ENCODE results near the gene ZC4H2. TPM values are rescaled to one million over a fixed set of nuclear protein-coding genes. Genes with fewer than 3 reads are reported as not detected.
A peak's percentile ranks its signal among the peaks of the same experiment; 100 is the strongest.

The ZC4H2 gene
- total and polyA plus RNA-seq, 2 of the 13 experiments (the other 11 are each of a cell fraction or from before 2014, with no cell fraction given), result 6.1 to 12.8 TPM

GRCh38 chrX:64975989-64976672, at the start of gene ZC4H2 (continued):
- TF ChIP-seq TRIM22 (IDR thresholded peaks at IDR 0.05), result no peak
- no peak for TF ChIP-seq KAT2B (IDR thresholded peaks at IDR 0.05; ENCODE audit: borderline replicate concordance, low read depth, low read length)
- no peak for TF ChIP-seq RBAK (CRISPR knock-in tag; IDR thresholded peaks at IDR 0.05)
- TF ChIP-seq, protein P1, sequence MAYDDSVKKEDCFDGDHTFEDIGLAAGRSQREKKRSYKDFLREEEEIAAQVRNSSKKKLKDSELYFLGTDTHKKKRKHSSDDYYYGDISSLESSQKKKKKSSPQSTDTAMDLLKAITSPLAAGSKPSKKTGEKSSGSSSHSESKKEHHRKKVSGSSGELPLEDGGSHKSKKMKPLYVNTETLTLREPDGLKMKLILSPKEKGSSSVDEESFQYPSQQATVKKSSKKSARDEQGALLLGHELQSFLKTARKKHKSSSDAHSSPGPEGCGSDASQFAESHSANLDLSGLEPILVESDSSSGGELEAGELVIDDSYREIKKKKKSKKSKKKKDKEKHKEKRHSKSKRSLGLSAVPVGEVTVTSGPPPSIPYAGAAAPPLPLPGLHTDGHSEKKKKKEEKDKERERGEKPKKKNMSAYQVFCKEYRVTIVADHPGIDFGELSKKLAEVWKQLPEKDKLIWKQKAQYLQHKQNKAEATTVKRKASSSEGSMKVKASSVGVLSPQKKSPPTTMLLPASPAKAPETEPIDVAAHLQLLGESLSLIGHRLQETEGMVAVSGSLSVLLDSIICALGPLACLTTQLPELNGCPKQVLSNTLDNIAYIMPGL (CRISPR knock-in tag; IDR thresholded peaks at IDR 0.05; ENCODE audit: borderline replicate concordance in 1 of 2, low read depth in 1 of 2), result no peak
- TF ChIP-seq, protein P2, sequence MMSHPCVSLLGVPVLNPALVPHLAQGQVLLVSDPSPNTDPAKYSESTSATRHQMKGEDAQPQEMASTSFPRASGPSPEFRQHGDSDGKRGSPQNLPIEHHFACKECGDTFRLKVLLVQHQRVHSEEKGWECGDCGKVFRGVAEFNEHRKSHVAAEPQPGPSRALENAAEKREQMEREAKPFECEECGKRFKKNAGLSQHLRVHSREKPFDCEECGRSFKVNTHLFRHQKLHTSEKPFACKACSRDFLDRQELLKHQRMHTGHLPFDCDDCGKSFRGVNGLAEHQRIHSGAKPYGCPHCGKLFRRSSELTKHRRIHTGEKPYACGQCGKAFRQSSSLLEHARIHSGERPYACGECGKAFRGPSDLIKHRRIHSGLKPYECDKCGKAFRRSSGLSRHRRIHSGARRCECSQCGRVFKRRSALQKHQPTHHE (CRISPR knock-in tag; IDR thresholded peaks at IDR 0.05; ENCODE audit: borderline replicate concordance), result no peak
- TF ChIP-seq GRHL1 (CRISPR knock-in tag; conservative IDR thresholded peaks at IDR 0.05), result no peak
- no peak for TF ChIP-seq ZNF768 (CRISPR knock-in tag; IDR thresholded peaks at IDR 0.05)
- TF ChIP-seq RBM22 (optimal IDR thresholded peaks at IDR 0.05; ENCODE audit: low read length), result no peak
- TF ChIP-seq HCFC1 (IDR thresholded peaks at IDR 0.05; ENCODE audit: low read depth, low read length), result peak; percentile 78
- TF ChIP-seq ZFY (CRISPR knock-in tag; IDR thresholded peaks at IDR 0.05), result 0 out of 2 replicates have a peak, but pooled peaks have one; percentile 33
- no peak for TF ChIP-seq ZNF512 (CRISPR knock-in tag; IDR thresholded peaks at IDR 0.05)
- TF ChIP-seq STAG1 (CRISPR knock-in tag; IDR thresholded peaks at IDR 0.05), result no peak
- TF ChIP-seq ARNT (IDR thresholded peaks at IDR 0.05), result no peak
- TF ChIP-seq ZNF101 (CRISPR knock-in tag; IDR thresholded peaks at IDR 0.05; ENCODE audit: borderline replicate concordance, low read depth), result no peak
- no peak for TF ChIP-seq ZNF572 (CRISPR knock-in tag; IDR thresholded peaks at IDR 0.05)
- no peak for TF ChIP-seq NR1H2 (CRISPR knock-in tag; IDR thresholded peaks at IDR 0.05; ENCODE audit: borderline replicate concordance, low read depth)
- no peak for TF ChIP-seq HOXD1 (CRISPR knock-in tag; IDR thresholded peaks at IDR 0.05)
- TF ChIP-seq PATZ1 (CRISPR knock-in tag; IDR thresholded peaks at IDR 0.05), result peak; percentile 12; the same call in 1 of the 2 replicates
- no peak for TF ChIP-seq YEATS4 (CRISPR knock-in tag; IDR thresholded peaks at IDR 0.05; ENCODE audit: borderline replicate concordance)
- TF ChIP-seq ZNF569 (CRISPR knock-in tag; IDR thresholded peaks at IDR 0.05; ENCODE audit: borderline replicate concordance), result no peak
